Spleen (tissue), 11 donors: Measurements from ENCODE around the gene LEMD3. TPM values are rescaled to one million over a fixed set of nuclear protein-coding genes. Genes with fewer than 3 reads are reported as not detected.

Experiments
- DNase-seq: peaks from one replicate; pipeline ENCODE4 v3.0.0-alpha.2; 2020
- H3K27ac ChIP-seq, 8 donors: fragments of 200-600 bp; sonication (generic) in 7 of 8; 1 replicate in 4 of 8; 2 replicates in 4 of 8; pipeline versions ENCODE4 v1.5.0 to v1.8.0; 2016 to 2021; ENCODE audit warnings: inconsistent platforms in 4 of 8, mild to moderate bottlenecking in 4 of 8, moderate library complexity in 1 of 8
- H3K27me3 ChIP-seq, 7 donors: fragments of 200-600 bp; sonication (generic) in 6 of 7; replicated peaks in 1 of 7; 1 replicate in 4 of 7; 2 replicates in 3 of 7; pipeline versions ENCODE4 v1.5.0 to v1.8.0; 2016 to 2021; ENCODE audit warnings: inconsistent platforms in 3 of 7, mild to moderate bottlenecking in 1 of 7
- H3K36me3 ChIP-seq, 6 donors: fragments of 200-600 bp; sonication (generic) in 5 of 6; 1 replicate in 4 of 6; 2 replicates in 2 of 6; pipeline versions ENCODE4 v1.5.0 to v1.8.0; 2016 to 2021; ENCODE audit warnings: inconsistent platforms in 2 of 6
- H3K4me1 ChIP-seq, 6 donors: fragments of 200-600 bp; sonication (generic) in 5 of 6; 1 replicate in 3 of 6; 2 replicates in 3 of 6; pipeline versions ENCODE4 v1.5.0 to v1.8.0; 2016 to 2021; ENCODE audit warnings: inconsistent platforms in 3 of 6
- H3K4me3 ChIP-seq, 8 donors: fragments of 200-600 bp; sonication (generic) in 7 of 8; 1 replicate in 4 of 8; 2 replicates in 4 of 8; pipeline versions ENCODE4 v1.5.0 to v1.8.0; 2016 to 2021; ENCODE audit warnings: inconsistent platforms in 4 of 8, mild to moderate bottlenecking in 4 of 8, moderate library complexity in 2 of 8
- H3K9me3 ChIP-seq, 8 donors: fragments of 200-600 bp; sonication (generic) in 7 of 8; 1 replicate in 4 of 8; 2 replicates in 4 of 8; pipeline versions ENCODE4 v1.5.0 to v1.8.0; 2016 to 2021; ENCODE audit warnings: inconsistent platforms in 4 of 8
- POLR2A ChIP-seq, 3 donors: fragments of 450-650 bp; IDR thresholded peaks; one replicate each; pipeline ENCODE4 v1.5.1; 2017; ENCODE audit warnings: antibody characterized with exemption in 3 of 3, mild to moderate bottlenecking in 1 of 3
- POLR2AphosphoS5 ChIP-seq, 3 donors: sonication (generic); formaldehyde crosslinking; IDR thresholded peaks; one replicate each; pipeline ENCODE4 v1.5.1; 2017; ENCODE audit warnings: antibody characterized with exemption in 3 of 3
- WGBS, 5 donors: extraction: QIAGEN DNeasy Blood & Tissue Kit in 3 of 5; methylation state at CpG; one replicate each; pipeline versions ENCODE4 v1.1.5 to v1.1.7; 2013 to 2018; 5-methylcytosine and 5-hydroxymethylcytosine counted together
- intact Hi-C: fragments of 100-400 bp; cut with DNase I; formaldehyde crosslinking; loops from one replicate; pipeline ENCODE4 v1.15.0; 2023; ENCODE audit warnings: low total_unique reads
- polyA plus RNA-seq, 3 donors: library from polyadenylated mRNA; stranded (reverse); fragments of 200-250 nt; gene quantifications; one replicate each; pipeline ENCODE4 v1.2.1, GENCODE V29; 2013
- total RNA-seq, 7 donors: library from RNA; depleted of rRNA in 3 of 7; stranded (reverse); fragments of >200 nt in 3 of 7; fragmentation: NEBNext Ultra II Directional in 4 of 7; extraction: Animal tissue kit (Norgen Biotek cat#: 25700) in 4 of 7; gene quantifications; one replicate each; pipeline versions ENCODE4 v1.1.0 to v1.2.1, GENCODE V29; 2016 to 2021
- TF ChIP-seq, protein P1 (sequence below), 11 experiments: fragments of 200-600 bp in 7 of 11; fragments of 450-650 bp in 4 of 11; sonication (generic) in 4 of 11; IDR thresholded peaks in 8 of 11; conservative IDR thresholded peaks in 3 of 11; 1 replicate in 7 of 11; 2 replicates in 4 of 11; pipeline versions ENCODE4 v1.4.0 to v1.8.0; 2016 to 2021; ENCODE audit warnings: antibody characterized with exemption in 11 of 11, inconsistent platforms in 4 of 11, mild to moderate bottlenecking in 1 of 11
- donor health status: healthy with polysubstance abuse.
- donor health status: DM: no; HTN: no; CAD: no; lungs with moderate emphysema.
- donor health status: DM: no; HTN: no; CAD: no.
- donor health status: Bipolar disorder and iron deficiency.
- donor health status: healthy.
- donor health status: DM: no; HTN: no; CAD: no.
- donor health status: DM: yes; HTN: yes; CAD: no.

The LEMD3 gene
- total and polyA plus RNA-seq, 10 donors, result 9.6 to 58.9 (median 41.1) TPM

DNA sequence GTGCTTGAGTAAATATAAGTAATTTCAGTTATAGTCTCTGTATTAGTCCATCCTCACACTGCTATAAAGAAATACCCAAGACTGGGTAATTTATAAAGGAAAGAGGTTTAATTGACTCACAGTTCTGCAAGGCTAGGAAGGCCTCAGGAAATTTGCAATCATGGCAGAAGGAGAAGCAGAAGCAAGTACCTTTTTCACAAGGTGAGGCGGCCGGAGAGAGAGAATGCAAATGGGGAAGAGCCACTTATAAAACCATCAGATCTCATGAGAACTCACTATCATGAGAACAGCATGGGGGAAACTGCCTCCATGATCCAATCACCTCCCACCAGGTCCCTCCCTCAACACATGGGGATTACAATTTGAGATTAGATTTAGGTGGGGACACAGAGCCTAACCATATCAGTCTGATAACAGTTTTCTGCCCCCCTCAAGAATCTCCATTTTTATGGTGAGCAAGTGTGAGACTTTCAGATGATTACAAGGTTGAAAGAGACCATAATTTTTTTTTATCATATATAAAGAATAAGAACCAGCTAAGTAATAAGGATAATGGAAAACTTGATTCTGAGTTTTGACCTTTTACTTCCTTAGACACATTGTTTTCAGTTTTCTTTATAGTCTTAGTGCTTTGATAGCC lies 35.6 kb downstream of the LEMD3 start:
- H3K27ac ChIP-seq, result peak overlapping the region in 5 of 8 donors; percentile 21 to 61 (median 31)
- no peak overlapping the region for H3K4me3 ChIP-seq
- 47 to 69% (median 54%) methylated on average over 2 of the region's 2 CpGs for WGBS, 5 donors
- H3K27me3 ChIP-seq, result no peaks in the 10 kb centered on the region
- H3K4me1 ChIP-seq, result peaks cover 14 to 95% (median 50%) of the 10 kb centered on the region in 6 donors
- no peaks in the 10 kb centered on the region for H3K36me3 ChIP-seq
- no peaks in the 10 kb centered on the region for H3K9me3 ChIP-seq
- no peak for TF ChIP-seq POLR2A (IDR thresholded peaks at IDR 0.05)
- no peak for TF ChIP-seq POLR2AphosphoS5 (IDR thresholded peaks at IDR 0.05)
- DNase-seq, result no peak
- intact Hi-C loops, result no loop called here

DNA sequence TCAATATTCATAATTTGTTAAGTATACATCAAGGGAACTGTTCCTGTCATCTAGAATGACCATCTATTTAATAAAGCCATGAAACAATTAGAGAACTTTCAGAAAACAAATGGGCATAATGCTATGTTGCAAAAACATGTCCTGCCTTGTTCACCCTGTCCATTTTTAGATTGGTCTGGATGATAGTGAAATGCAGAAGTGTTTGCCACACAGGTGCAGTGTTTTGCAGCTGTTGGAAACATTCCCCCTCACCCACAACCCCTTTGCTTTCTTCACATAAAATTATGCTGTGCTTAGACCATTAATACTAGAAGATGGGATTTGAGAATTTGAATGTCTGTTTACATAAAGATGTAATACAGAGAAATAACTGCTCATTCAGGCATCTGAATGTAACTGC lies 36.5 kb downstream of the LEMD3 start:
- intact Hi-C loops, result no loop called here
- Histone ChIP-seq H3K27ac (peak overlapping the region in 4 of 8 donors; percentile 27 to 61 (median 40)), H3K36me3 (no peaks in the 10 kb centered on the region), H3K27me3 (no peaks in the 10 kb centered on the region), H3K4me1 (peaks cover 14 to 96% (median 57%) of the 10 kb centered on the region in 6 donors), H3K9me3 (no peaks in the 10 kb centered on the region), H3K4me3 (no peak overlapping the region)
- no peak for DNase-seq
- TF ChIP-seq POLR2AphosphoS5 (IDR thresholded peaks at IDR 0.05), result no peak
- TF ChIP-seq, protein P1, sequence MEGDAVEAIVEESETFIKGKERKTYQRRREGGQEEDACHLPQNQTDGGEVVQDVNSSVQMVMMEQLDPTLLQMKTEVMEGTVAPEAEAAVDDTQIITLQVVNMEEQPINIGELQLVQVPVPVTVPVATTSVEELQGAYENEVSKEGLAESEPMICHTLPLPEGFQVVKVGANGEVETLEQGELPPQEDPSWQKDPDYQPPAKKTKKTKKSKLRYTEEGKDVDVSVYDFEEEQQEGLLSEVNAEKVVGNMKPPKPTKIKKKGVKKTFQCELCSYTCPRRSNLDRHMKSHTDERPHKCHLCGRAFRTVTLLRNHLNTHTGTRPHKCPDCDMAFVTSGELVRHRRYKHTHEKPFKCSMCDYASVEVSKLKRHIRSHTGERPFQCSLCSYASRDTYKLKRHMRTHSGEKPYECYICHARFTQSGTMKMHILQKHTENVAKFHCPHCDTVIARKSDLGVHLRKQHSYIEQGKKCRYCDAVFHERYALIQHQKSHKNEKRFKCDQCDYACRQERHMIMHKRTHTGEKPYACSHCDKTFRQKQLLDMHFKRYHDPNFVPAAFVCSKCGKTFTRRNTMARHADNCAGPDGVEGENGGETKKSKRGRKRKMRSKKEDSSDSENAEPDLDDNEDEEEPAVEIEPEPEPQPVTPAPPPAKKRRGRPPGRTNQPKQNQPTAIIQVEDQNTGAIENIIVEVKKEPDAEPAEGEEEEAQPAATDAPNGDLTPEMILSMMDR (IDR thresholded peaks at IDR 0.05 in 8 of 11, conservative IDR thresholded peaks at IDR 0.05 in 3 of 11), result no peak
- no peak for TF ChIP-seq POLR2A (IDR thresholded peaks at IDR 0.05)

DNA sequence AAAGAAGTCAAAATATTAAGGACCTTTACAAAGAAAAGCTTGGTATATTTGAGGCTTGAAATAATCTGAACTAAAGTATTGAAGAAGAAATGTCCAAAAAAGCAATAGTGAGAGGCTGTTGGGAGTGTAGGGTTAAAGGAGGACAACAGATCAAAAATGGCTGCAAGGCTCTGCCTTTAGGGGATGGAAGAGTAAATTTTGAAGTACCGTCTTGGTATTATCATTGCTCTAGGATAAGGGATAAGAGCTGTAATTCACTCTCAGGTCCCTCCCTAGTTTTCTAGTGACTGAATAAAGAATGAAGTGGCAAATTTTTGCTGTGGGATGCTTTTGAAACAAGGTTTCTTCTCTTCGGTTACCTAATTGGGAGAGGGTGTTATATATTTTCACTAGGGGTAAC lies 38.7 kb downstream of the LEMD3 start:
- DNase-seq, result no peak
- intact Hi-C loops, result no loop called here
- Histone ChIP-seq H3K27ac (peak overlapping the region in 1 of 8 donors; percentile 18), H3K4me3 (no peak overlapping the region), H3K9me3 (no peaks in the 10 kb centered on the region), H3K36me3 (peaks cover 0 to 14% (median 3%) of the 10 kb centered on the region in 6 donors), H3K4me1 (peaks cover 14 to 81% (median 53%) of the 10 kb centered on the region in 6 donors), H3K27me3 (no peaks in the 10 kb centered on the region)
- TF ChIP-seq POLR2AphosphoS5 (IDR thresholded peaks at IDR 0.05), result no peak
- no peak for TF ChIP-seq POLR2A (IDR thresholded peaks at IDR 0.05)
- TF ChIP-seq, protein P1 (IDR thresholded peaks at IDR 0.05 in 8 of 11, conservative IDR thresholded peaks at IDR 0.05 in 3 of 11), result no peak
- 84 to 95% (median 90%) methylated on average over 2 of the region's 2 CpGs for WGBS, 5 donors

DNA sequence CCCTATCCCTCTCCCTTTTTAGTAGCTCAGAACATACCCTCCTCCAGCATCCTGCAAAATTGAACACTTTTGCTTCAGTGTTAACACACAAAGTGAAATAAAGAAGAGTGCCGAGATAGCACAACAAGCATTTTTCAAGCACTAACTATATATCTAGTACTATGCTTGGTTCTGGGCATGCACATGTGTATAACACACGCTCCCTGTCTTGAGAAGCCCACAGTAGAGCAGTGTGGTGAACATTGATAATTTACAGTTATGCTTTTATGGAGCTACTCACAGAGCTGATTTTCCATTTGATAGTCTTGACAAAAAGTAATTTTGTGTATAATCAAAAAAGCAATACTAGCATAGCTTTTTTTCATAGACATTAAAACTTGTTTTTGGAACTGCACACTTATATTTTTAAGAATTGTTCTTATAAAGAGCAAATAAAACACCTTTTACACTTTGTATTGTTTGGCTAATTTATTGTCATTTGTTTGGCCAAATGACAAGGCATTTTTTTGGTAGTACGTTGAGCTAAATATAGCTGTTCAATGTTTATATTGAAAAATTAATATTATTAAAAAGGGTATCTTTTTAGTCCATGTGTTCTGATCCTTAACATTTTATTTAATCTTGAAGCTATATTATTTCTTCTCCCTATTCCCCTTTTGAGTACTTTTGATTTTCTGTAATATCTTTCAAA lies 39.7 kb downstream of the LEMD3 start:
- WGBS, 5 donors, result 46 to 53% (median 51%) methylated on average over 3 of the region's 3 CpGs
- Histone ChIP-seq H3K4me1 (peaks cover 14 to 72% (median 51%) of the 10 kb centered on the region in 6 donors), H3K27ac (peak overlapping the region in 7 of 8 donors; percentile 26 to 63 (median 56)), H3K36me3 (peaks cover 0 to 24% (median 3%) of the 10 kb centered on the region in 6 donors), H3K27me3 (no peaks in the 10 kb centered on the region), H3K4me3 (no peak overlapping the region), H3K9me3 (no peaks in the 10 kb centered on the region)
- TF ChIP-seq POLR2AphosphoS5 (IDR thresholded peaks at IDR 0.05) (no peak), POLR2A (IDR thresholded peaks at IDR 0.05) (no peak)
- TF ChIP-seq, protein P1 (IDR thresholded peaks at IDR 0.05 in 8 of 11, conservative IDR thresholded peaks at IDR 0.05 in 3 of 11), result no peak
- no peak for DNase-seq
- intact Hi-C loops, result no loop called here
